GM15510 (cell line): ENCODE data around the gene GDPD4.

Source experiments
- POLR2A ChIP-seq: IDR thresholded peaks from 3 replicates; pipeline ENCODE4 v1.6.1; 2011; ENCODE audit warnings: borderline replicate concordance; ENCODE audit not compliant: insufficient read length; ENCODE audit errors: extremely low read depth

Gene GDPD4

GRCh38 chr11:77204754-77205466, 96.6 kb downstream of the GDPD4 start:
- TF ChIP-seq POLR2A = no peak

GRCh38 chr11:77203901-77204753, 97.4 kb downstream of the GDPD4 start:
- TF ChIP-seq POLR2A = no peak

- TF ChIP-seq POLR2A = no peak
Observed at GRCh38 chr11:77202941-77203900, 98.3 kb downstream of the GDPD4 start.

- TF ChIP-seq POLR2A = no peak
Observed at GRCh38 chr11:77201991-77202841, 99.3 kb downstream of the GDPD4 start.

GRCh38 chr11:77201370-77201769, 100.1 kb downstream of the GDPD4 start:
- TF ChIP-seq POLR2A = no peak

- no peak for TF ChIP-seq POLR2A
Observed at GRCh38 chr11:77200351-77201268, 100.9 kb downstream of the GDPD4 start.

GRCh38 chr11:77199137-77199745, 102.2 kb downstream of the GDPD4 start:
- TF ChIP-seq POLR2A = no peak

GRCh38 chr11:77198440-77198849, 103.0 kb downstream of the GDPD4 start:
- TF ChIP-seq POLR2A = no peak

- TF ChIP-seq POLR2A = no peak
Observed at GRCh38 chr11:77197626-77198320, 103.7 kb downstream of the GDPD4 start.

GRCh38 chr11:77196961-77197360, 104.5 kb downstream of the GDPD4 start:
- no peak for TF ChIP-seq POLR2A

GRCh38 chr11:77195071-77195755, 106.3 kb downstream of the GDPD4 start:
- no peak for TF ChIP-seq POLR2A
